ENCODE data around the gene GRIA2. TPM values are rescaled to one million over a fixed set of nuclear protein-coding genes. Genes with fewer than 3 reads are reported as not detected.

The GRIA2 gene
- total RNA-seq, 2 donors from 2014 or later: 0.91 to 5.1 TPM

- Histone ChIP-seq H3K9me3 (no peaks in the 10 kb centered on the region), H3K27me3 (replicated peaks; ENCODE audit: insufficient read depth) (no peaks in the 10 kb centered on the region), H3K4me1 (replicated peaks) (no peaks in the 10 kb centered on the region), H3K4me3 (no peak overlapping the region), H3K27ac (no peak overlapping the region), H3K36me3 (no peaks in the 10 kb centered on the region)
- intact Hi-C loops (cut with DNase I): no loop called here
- no peak for TF ChIP-seq CTCF (IDR thresholded peaks at IDR 0.05)
- TF ChIP-seq POLR2AphosphoS5 (IDR thresholded peaks at IDR 0.05): no peak
- TF ChIP-seq POLR2A (IDR thresholded peaks at IDR 0.05): no peak
- DNase-seq (ENCODE audit: low spot score): no peak
Observed at GRCh38 chr4:157405070-157405469, 184.5 kb downstream of the GRIA2 start.

Small RNA genes within 50 kb of the gene (small RNA-seq; reads per million reads assigned to genes)
- 0 reads per million in 2 donors for gene RNU6-582P

Other genes starting within 250 kb of the GRIA2 start
- 10 to 100 TPM; 18.6 to 36.8 TPM for gene PDGFC, start 248.9 kb upstream of the GRIA2 start, total RNA-seq
- 10 to 100 TPM in 1 of 2 donors, 1 to 10 TPM in 1; 2.6 to 12.7 TPM for gene GLRB, start 144.6 kb upstream of the GRIA2 start, total RNA-seq